ENCODE data around the gene PRELID3B. TPM values are rescaled to one million over a fixed set of nuclear protein-coding genes. Genes with fewer than 3 reads are reported as not detected.

Gene PRELID3B
- total and polyA plus RNA-seq, 2 of the 8 experiments (the other 6 are each of a cell fraction or from before 2014, with no cell fraction given), result 8.1 to 50.5 TPM

Other genes starting within 250 kb of the PRELID3B start
- gene GNAS-AS1, start 191.9 kb downstream of the PRELID3B start, total RNA-seq (2021; fragmentation: NEBNext Ultra II Directional; extraction: Animal tissue kit (Norgen Biotek cat#: 25700)), result 11.7 and 13.7 TPM in 2 replicates
- gene GNAS-AS1, start 191.9 kb downstream of the PRELID3B start, polyA plus RNA-seq (2011; rRNA removed), result 4.7 and 5.4 TPM in 2 replicates
- gene GNAS, start 190.1 kb downstream of the PRELID3B start, total RNA-seq (2021; fragmentation: NEBNext Ultra II Directional; extraction: Animal tissue kit (Norgen Biotek cat#: 25700)), result 989 and 1,039 TPM in 2 replicates
- gene GNAS, start 190.1 kb downstream of the PRELID3B start, polyA plus RNA-seq (2011; rRNA removed), result 1,613 and 2,238 TPM in 2 replicates
- 56.3 and 59.6 TPM in 2 replicates for gene NELFCD, start 61.5 kb downstream of the PRELID3B start, total RNA-seq (2021; fragmentation: NEBNext Ultra II Directional; extraction: Animal tissue kit (Norgen Biotek cat#: 25700))
- 35.5 and 35.8 TPM in 2 replicates for gene NELFCD, start 61.5 kb downstream of the PRELID3B start, polyA plus RNA-seq (2011; rRNA removed)
- gene CTSZ, start 35.5 kb downstream of the PRELID3B start, total RNA-seq (2021; fragmentation: NEBNext Ultra II Directional; extraction: Animal tissue kit (Norgen Biotek cat#: 25700)), result 32.3 and 32.8 TPM in 2 replicates
- gene CTSZ, start 35.5 kb downstream of the PRELID3B start, polyA plus RNA-seq (2011; rRNA removed), result 34.0 and 37.3 TPM in 2 replicates
- gene TUBB1, start 23.4 kb downstream of the PRELID3B start, total RNA-seq (2021; fragmentation: NEBNext Ultra II Directional; extraction: Animal tissue kit (Norgen Biotek cat#: 25700)), result not detected in 2 replicates
- gene TUBB1, start 23.4 kb downstream of the PRELID3B start, polyA plus RNA-seq (2011; rRNA removed), result not detected in 2 replicates
- 45.5 and 47.8 TPM in 2 replicates for gene ATP5F1E, start 10.5 kb downstream of the PRELID3B start, total RNA-seq (2021; fragmentation: NEBNext Ultra II Directional; extraction: Animal tissue kit (Norgen Biotek cat#: 25700))
- gene ATP5F1E, start 10.5 kb downstream of the PRELID3B start, polyA plus RNA-seq (2011; rRNA removed), result 12.1 and 15.7 TPM in 2 replicates
- gene ZNF831, start 121.0 kb upstream of the PRELID3B start, total RNA-seq (2021; fragmentation: NEBNext Ultra II Directional; extraction: Animal tissue kit (Norgen Biotek cat#: 25700)), result not detected in 2 replicates
- under 0.01 TPM in 1 of 2 replicates, not detected in the other for gene ZNF831, start 121.0 kb upstream of the PRELID3B start, polyA plus RNA-seq (2011; rRNA removed)